Anterior cingulate cortex (tissue), 58 donors: Measurements from ENCODE around the gene SPTBN5.

Source experiments
- DNase-seq, 58 donors: peaks; one replicate each; lab custom pipeline; 2025; lab: John Stamatoyannopoulos, UW

The SPTBN5 gene

GRCh38 chr15:41869770-41870688, 23.8 kb downstream of the SPTBN5 start:
- DNase-seq: no peak

DNA sequence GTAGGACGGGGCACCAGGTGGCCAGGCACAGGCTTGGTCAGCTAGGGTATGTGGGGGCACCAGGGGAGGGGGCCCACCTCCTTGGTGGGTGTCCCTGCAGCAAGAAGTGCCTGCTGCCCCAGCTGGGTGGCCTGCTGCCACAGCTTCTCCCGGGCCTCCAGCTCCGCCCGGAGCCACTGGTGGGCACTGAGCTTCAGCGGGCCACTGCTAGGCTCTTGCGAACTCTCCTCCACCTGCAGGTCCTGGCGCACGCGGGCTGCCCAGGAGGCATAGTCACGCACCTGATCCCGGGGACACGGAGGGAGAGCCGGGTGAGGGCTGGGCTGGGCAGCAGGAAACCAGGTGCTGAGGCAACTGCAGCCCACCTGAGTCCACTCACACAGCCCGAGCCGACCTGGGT, 25.5 kb downstream of the SPTBN5 start:
- no peak for DNase-seq

- no peak for DNase-seq
Observed at GRCh38 chr15:41866872-41867579, 26.8 kb downstream of the SPTBN5 start.

- DNase-seq: no peak
Observed at GRCh38 chr15:41866263-41866703, 27.6 kb downstream of the SPTBN5 start.

DNA sequence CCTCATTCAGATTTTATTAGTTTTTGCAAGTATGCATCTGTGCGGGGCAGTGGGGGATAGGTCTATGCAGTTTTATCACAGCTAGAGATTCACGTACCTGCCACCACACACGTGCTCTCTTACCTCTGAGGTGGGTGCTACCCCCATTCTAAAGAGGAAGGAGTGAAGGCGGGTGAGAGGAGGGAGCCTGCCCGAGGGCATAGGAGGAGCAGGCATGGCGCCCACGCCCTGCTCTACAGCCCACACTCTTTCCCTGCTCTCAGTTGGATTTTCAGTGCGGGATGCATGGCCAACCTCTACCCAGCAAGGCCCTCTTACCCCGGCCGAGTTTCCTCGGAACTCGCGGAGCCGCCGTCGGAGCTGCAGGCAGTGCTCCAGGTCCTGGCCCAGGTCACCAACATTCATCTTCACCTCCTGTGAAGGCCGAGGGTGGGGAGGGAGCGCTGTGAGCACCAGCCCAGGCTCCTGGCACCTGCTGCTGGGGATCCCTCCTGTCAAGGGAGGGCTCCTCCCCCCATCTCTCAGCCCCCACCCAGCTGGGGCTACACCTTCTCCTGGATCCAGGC, 28.3 kb downstream of the SPTBN5 start:
- no peak for DNase-seq

- no peak for DNase-seq
Observed at GRCh38 chr15:41862515-41863116, 31.2 kb downstream of the SPTBN5 start.

GRCh38 chr15:41861736-41862356, 32.0 kb downstream of the SPTBN5 start:
- no peak for DNase-seq

DNA sequence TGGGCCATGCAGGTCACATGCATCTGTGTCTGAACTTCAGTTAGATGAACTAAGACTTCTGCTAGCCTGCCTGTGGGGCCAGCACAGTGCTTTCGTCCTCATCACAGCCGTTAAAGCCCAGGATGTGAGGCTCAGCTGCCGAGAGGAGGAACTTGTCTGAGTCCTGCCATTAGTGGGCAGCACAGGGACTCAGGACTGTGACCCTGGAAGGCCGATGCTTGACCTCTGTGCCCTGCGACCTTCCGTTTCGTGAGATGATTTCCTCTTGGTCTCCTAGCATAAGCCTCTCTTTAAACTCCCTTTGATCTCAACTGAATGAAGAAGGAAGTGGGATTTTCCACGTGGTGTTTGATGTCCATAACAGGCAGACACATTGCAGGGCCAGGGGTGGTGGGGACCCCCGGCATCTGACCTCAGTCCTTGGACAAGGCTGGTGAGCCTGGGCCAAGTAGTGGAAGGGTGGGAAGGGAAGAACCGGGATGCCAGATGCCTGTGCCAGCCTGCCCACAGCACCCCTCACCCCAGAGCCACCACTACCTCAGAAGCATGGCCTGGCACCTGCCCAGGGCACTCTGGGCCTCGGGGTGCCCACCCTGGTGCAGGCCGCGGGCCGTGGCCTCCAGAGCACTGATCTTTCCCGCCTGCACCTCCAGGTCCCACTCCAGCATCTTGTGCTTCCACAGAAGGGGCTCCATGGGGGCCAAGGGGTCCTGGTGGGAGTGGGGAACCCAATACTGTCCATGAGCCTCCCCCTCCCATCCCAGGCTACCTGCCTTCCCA, 33.6 kb downstream of the SPTBN5 start:
- no peak for DNase-seq

DNA sequence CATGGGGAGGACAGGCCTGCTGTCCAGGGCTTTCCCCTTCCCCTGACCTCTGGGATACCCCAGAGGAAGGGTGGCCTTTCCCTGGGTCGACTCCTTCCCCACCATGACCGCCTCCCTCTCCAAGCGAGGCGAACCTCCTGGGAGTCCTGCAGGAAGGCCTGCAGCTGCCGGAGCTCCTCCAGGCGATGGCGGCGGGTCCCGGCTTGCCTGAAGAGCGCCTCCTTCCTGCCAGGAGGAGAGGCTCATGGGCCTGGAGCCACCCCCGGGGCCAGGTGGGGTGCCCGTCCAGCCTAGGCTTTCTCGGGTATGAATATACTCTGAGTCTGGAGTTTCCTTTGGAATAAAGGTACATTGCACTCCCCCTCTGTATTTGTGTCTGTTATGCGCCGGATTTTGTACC, 35.1 kb downstream of the SPTBN5 start:
- DNase-seq: no peak

- DNase-seq: no peak
Observed at GRCh38 chr15:41857316-41857715, 36.5 kb downstream of the SPTBN5 start.

DNA sequence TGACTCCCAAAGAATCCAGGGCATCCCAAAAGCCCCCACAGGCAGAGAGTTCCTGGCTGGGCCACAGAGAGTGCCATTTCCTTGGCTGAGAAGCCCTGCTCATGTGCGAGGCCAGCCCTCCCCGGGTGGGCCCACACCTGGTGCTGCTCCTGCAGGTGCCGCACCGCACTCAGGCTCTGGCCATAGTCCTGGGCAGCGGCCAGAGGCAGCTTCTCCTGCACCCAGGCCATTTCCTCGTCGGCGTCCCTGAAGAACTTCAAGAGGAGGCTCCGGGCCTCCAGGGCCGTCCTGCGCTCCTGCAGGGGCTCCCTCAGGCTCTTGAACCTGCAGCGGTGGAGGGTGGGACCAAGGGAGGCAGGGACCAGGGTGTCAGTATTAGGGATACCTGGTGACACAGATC, 37.1 kb downstream of the SPTBN5 start:
- DNase-seq: no peak

DNA sequence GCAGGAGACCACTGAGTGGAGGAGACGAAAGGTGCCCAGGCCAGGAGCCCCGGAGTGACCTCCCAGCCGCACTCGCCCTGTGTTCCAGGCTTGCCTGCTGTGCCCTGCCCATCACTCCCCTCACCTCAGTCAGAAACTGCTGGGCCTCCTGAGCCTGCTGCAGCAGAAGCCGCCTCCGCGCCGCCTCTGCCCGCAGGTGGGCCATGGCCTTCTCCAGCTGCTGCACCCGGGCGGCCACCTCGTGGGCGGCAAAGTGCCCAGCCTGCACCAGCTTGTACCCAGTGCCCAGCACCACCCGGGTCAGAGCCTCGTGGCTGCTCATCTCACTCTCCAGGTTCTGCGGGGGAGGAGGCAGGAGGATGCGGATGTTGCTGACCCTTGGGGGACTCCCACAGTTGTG, 37.6 kb downstream of the SPTBN5 start:
- no peak for DNase-seq

DNA sequence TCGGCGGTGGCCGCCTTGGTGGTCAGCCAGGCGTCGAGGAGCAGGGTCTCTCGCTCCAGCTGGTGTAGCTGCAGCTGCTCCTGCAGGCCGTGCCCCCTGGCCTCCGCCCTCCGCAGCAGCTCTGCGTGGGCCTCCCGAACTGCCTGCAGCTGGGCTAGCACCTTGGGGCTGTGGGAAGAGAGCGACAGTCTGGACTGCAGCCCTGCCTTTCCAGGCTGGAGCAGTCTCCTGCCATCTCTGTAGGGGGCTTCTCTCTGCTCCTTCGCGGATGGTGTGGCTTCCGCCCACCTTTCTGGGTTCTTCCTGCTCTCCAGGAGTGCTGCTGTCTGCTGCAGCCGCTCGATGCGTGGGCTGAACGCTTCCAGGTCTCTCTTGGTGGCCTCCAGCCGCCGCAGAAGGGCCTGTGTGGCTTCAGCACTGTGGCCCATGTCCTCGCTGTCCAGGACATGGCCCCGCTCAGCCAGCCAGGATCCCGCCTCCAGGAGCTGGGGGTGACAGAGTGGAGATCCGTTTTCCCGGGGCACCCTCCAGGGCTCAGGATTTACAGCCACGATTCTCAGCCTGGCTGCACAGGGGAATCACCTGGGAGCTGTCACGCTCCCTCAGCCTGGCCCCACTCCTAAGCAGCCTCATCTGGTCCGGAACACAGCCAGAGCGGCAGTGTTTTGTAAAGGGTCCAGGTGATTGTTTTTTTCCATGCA, 38.4 kb downstream of the SPTBN5 start:
- no peak for DNase-seq

DNA sequence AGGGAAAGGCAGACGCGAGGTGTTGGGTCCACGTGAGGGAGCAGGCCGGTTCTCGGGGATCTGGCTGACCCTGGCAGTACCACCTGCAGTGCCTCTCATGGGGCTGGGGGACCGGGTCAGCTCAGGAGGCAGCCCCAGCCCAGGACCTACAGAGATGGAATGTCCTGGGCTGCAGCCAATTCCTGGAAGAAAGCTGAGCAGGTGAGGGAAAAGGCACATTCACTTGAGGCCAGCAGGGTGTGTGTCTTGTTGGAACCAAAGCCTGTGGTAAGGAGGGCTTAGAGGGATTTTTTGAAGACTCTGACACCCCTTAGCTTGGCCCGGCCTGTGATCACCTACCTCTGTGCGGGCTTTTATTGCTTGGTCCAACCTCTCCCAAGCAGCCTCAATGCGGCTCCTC, 39.4 kb downstream of the SPTBN5 start:
- DNase-seq: no peak

DNA sequence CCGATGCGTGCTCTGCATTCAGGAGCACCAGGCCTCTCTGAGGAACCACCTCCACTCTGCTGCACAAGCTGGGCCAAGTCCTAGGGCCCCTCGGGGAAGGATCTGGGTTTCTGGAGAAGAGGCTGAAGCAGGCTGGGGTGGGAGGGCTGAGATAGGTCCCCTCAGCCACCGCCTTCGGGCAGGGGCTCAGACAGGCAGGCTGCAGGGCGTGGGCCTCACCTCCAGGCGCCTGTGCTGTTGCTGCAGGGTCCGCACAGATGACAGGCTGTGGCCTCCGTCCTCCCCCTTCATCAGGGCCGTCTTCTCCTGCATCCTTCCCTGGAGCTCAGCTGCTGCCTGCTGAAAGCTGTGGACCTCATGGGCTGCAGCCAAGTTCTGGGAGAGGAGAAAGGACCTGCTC, 40.0 kb downstream of the SPTBN5 start:
- DNase-seq: peak in 3 of 58 donors; percentile 8 to 19 (median 17)

- no peak for DNase-seq
Observed at GRCh38 chr15:41852736-41853590, 40.9 kb downstream of the SPTBN5 start.

GRCh38 chr15:41851755-41852370, 42.0 kb downstream of the SPTBN5 start:
- no peak for DNase-seq

DNA sequence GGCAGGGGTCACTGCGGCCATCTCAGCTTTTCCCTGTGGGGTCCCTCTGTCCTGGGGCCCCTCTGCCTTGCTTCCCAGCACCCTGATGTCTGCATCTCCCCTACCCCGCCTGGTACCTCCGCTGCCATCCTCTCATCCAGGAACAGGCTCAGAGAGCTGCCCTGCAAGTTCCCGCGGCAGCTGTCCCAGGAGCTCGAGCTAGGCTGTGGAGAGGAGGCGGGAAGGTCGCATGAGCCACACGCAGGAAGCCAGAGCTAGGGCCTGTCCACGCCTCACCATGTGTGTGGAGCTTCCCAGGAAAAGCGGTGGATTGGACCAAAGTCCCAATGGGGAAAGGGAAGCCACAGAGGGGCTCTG, 42.7 kb downstream of the SPTBN5 start:
- no peak for DNase-seq
